ENCODE measurements around the gene HYOU1.
"Not testable (repeated sequence)": the region's sequence is repeated elsewhere in the genome, so short reads cannot be mapped to it uniquely, and the experiment has no call there.

Gene HYOU1, protein sequence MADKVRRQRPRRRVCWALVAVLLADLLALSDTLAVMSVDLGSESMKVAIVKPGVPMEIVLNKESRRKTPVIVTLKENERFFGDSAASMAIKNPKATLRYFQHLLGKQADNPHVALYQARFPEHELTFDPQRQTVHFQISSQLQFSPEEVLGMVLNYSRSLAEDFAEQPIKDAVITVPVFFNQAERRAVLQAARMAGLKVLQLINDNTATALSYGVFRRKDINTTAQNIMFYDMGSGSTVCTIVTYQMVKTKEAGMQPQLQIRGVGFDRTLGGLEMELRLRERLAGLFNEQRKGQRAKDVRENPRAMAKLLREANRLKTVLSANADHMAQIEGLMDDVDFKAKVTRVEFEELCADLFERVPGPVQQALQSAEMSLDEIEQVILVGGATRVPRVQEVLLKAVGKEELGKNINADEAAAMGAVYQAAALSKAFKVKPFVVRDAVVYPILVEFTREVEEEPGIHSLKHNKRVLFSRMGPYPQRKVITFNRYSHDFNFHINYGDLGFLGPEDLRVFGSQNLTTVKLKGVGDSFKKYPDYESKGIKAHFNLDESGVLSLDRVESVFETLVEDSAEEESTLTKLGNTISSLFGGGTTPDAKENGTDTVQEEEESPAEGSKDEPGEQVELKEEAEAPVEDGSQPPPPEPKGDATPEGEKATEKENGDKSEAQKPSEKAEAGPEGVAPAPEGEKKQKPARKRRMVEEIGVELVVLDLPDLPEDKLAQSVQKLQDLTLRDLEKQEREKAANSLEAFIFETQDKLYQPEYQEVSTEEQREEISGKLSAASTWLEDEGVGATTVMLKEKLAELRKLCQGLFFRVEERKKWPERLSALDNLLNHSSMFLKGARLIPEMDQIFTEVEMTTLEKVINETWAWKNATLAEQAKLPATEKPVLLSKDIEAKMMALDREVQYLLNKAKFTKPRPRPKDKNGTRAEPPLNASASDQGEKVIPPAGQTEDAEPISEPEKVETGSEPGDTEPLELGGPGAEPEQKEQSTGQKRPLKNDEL

DNA sequence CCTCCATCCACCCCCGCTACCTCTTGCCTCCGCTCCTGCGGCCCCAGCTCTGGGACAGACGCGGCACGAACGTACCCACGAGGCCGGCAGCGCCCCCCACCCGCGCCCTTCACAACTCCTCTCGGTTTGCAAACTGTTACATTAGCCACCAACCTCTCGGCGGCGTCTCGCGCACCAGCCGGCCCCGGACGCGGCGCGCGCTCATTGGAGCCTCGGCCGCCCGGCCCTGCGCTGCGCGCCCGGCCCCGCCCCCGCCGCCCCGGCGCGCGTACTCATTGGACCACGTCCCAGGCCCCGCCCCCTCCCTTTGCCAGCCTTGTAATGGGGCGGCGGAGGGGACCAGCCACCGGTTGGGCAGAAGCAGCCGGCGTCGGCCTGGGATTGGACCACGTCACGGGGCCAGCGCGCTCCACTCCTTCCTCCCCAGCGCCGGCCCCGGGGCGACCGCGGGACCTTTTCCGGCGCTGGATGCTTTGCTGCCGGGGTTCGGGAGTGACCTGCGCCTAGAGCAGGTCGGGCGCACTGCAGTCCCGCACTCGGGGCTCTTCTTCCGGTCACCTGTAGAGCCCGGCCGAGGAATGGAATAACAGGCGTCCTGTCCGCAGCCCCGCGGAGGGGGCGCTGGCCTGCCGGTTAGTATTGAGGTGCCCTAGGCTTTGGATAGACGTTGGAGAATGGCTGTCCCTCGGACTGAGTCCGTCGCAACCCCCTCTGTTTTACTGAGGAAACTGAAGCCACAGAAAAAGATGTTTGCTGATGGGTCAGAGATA, at the start of gene HYOU1:
Gene HYOU1, minus strand, starts transcription at position 206 of the 770 bp plus-strand sequence. CDS start 1,045 bp downstream, outside the sequence.
- DNase-seq: peak; percentile 99

DNA sequence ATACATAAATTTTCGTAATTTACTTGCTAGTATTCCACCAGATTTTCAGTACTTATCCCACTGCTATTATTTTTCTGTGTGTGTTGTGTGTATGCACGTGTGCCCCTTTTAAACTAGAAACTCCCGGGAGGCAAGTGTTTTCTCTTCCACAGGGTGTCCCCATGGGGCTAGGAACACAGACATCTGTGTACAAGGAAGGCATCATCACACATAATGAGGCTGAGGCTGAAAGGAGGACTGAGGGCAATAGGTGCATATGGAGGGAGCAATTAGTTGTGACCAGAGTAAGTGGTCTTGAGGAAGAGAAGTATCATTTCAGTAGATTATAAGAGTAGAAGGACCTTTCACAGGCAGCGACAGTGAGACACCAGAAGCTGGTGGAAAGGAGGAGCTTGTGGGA, 46.8 kb upstream of the HYOU1 start:
- no peak for DNase-seq

DNA sequence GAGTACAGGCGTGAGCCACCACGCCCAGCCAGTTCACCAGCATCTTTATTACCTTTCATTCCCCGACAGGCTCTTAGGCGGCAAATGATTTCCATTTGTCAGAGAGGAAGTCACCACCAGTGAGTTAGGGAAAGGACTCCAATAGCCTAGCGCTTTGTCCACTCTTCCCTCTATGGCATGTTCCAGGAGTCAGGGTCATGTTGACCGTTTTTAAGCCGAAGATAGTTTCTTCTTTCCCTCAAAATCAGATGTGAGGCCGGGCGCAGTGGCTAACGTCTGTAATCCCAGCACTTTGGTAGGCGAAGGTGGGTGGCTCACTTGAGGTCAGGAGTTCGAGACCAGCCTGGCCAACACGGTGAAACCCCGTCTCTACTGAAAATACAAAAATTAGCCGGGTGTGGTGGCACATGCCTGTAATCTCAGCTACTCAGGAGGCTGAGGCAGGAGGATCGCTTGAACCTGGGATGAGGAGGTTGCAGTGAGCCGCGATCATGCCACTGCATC, 46.2 kb upstream of the HYOU1 start:
- DNase-seq: not testable (repeated sequence)

DNA sequence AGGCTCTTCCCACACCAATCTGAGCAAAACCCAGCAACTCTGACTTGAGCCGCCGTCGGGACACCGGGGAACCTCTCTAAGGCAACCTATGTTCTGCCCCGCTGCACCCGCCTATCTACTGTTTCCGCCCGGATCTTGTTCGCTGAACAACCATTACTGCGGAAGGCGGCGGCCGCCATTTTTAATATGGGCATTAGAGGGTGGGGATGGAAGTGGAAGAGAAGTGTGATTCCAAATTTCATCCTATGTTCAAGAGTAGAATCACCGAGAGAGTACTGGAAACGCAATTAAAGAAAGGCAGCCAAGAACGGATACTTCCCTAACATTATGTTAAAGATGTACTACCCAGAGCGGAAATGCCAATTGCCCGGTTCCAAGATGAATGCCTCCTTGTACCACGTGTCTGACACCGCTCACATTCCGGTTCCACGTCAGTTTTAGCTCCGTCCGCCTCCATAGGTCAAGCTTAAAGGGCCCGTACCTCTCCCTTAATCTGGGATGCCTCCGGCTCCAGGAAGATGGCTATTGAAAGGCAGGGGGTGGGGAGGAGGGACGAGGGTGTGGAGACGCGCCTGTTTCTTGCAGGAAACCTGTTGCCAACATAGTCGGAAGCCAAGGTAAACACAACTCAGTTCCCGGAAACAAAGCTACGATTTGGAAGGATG, 44.9 kb upstream of the HYOU1 start, which contains the start of gene DPAGT1:
Gene DPAGT1, minus strand, starts transcription at position 95 of the 665 bp plus-strand sequence. CDS start 198 bp downstream, outside the sequence.
- peak; percentile 90 for DNase-seq

DNA sequence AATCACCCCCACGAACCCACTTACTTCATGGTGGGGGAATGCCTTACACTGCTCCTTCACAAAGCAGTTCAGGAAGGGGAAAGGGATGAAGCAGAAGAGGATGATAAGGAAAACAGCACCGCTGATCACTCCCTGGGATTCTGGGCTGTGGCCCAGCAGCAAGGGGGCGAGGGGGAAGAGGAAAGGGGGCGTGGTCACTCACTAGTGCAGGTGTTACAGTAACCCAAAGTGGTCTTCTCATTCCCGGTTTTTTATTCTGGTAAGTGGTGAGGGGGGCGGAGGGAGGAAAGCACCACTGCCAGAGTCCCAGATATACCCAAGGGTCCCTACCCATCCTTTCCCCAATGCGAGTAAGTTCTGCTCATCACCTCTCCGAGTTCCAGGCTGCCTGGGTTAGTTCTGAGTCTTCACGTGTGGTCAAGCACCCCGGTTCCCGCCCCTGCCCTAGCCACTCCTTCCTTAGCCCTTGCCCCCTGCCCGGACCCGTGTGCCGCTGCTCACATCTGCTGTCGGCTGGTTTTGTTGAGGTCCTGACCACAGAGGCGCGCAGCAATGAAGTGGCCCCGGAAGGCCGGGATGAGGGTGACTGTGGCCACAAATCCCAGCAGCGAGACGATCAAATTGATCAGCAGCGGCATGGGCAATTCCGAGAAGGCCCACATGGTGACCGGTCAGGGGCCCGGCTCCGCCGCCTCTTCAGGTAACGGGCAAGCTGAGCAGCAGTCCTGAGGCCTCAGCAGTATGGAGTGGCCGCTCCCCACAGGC, 44.2 kb upstream of the HYOU1 start:
- peak; percentile 25 for DNase-seq

DNA sequence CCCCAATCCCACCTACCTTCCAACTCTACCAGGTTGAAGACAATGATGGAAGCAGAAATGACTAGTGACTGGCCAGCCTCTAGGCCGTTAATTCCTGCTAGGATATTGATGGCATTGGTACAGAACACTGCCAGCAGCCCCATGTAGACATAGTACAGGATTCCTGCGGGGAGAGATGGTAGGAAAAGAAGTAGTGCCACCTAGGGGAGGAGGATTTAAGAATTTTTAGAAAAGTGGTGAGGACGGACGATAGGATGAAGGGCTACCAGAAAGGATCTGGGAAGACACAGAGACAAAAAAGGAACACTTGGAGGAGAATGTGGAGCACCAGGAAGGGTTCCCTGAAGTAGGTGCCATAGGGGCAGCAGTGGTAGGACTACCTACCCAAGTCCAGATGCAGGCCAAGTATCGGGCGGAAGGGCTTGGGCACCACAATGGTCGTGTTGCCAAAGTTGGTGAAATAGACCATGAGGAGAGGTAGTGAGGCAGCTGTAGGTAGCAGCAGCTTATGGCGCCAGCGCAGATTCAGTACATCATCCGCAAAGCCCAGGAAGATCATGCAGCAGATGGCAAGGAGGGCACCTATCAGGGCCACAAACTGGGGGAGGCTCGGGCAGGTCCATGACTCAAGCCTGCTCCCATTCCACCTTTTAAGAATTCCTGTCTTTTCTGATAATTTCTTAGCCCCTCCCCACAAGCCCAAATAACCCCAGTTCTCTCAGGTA, 43.4 kb upstream of the HYOU1 start:
- no peak for DNase-seq

DNA sequence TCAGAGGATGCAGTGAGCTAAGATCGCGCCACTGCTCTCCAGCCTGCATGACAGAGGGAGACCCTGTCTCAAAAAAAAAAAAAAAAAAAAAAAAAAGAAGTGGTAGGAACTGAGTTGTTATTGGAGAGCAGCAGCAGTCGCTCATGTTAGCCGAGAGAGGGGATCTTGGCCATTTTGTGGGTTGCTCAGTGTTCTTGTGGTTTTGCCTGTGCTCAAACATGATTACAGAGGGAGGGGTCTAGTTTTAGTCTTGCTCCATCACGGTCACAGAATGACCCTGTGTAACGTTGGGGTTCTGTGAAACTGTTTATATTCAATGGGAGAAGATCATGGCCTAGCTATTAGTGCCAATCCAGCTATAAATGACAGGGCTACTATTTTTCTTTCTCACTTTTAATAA, 42.7 kb upstream of the HYOU1 start:
- DNase-seq: no peak

DNA sequence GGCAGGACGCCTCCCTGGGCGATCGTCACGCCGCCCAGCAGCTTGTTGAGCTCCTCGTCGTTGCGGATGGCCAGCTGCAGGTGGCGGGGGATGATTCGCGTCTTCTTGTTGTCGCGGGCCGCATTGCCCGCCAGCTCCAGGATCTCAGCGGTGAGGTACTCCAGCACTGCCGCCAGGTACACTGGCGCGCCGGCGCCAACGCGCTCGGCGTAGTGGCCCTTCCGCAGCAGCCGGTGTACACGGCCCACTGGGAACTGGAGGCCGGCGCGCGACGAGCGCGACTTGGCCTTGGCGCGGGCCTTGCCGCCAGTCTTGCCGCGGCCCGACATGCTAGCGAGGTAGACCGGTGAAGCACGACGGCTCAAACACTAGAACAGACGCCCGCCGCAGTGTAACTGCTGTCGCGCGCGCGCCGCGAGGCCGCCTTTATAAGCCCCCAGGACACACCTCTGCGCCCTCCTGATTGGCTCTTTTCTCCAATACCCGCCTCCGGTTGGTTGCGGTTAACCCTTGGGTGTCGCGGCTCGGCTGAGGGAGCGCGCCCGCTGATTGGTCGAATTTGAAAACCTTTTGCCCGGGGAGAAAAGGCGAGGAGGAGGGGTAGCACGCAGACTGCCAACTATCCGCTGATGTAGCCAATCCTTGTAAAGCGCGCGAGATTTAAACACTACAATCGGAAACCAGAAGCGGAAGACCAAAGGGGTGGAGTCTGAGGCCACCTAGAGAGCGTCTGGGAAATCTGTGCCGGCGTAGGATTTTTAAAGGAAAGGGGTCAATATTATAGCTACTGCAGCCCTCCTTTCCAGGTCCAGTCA, 38.3 kb upstream of the HYOU1 start:
- peak; percentile 100 for DNase-seq

DNA sequence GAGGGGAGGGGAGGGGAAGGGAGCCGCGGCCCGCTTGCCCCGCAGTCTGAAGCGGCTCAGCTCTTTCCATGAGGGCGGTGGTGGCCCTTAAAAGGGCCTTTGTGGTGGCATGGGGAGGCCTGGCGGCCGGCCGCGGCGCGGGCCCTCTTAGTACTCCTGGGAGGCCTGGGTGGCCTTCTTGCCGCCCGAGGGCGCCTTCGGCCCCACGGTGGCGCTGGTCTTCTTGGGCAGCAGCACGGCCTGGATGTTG, 37.7 kb upstream of the HYOU1 start:
- no peak for DNase-seq

DNA sequence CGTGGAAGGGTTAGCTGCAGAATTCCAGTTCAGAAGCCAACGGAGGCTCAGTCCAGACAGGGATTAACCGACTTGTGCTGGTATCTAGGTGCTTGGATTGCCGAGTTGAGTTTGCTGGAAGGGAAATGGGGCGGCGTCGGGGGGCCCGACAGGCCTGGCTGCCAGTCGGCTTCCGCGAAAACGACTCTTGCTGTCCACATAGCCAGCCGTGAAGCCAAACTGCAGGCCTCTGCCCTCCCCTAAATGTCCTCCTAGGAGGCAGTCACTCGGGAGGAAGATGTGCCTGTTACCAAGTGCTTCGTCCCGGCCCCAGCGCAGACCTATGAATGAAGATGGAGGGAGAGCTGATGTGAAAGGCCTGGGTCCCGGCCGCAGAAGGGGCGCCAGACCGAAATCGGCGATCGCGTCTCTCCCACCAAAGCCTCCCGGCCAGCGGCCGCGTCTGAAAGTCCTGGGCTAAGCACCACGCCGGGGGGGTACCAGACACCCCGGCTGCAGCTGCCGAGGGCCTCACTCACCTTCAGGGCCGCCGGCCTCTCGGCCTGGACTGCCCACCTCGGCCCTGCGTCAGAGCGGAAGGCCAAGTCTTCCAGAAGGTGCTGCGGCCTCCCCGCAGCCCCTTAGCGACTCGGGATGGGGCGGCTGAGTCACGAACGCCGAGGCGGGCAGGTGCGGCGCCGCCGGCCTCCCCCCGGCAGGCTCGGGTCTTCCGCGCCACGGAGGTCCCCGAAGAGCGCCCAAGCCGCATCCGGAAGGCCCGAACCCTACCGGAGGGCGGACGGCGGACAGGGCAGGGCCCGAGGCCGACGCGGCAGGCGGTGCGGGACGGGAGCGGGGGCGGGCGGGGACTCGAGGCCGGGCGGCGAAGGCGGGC, 37.2 kb upstream of the HYOU1 start:
- peak; percentile 55 for DNase-seq

DNA sequence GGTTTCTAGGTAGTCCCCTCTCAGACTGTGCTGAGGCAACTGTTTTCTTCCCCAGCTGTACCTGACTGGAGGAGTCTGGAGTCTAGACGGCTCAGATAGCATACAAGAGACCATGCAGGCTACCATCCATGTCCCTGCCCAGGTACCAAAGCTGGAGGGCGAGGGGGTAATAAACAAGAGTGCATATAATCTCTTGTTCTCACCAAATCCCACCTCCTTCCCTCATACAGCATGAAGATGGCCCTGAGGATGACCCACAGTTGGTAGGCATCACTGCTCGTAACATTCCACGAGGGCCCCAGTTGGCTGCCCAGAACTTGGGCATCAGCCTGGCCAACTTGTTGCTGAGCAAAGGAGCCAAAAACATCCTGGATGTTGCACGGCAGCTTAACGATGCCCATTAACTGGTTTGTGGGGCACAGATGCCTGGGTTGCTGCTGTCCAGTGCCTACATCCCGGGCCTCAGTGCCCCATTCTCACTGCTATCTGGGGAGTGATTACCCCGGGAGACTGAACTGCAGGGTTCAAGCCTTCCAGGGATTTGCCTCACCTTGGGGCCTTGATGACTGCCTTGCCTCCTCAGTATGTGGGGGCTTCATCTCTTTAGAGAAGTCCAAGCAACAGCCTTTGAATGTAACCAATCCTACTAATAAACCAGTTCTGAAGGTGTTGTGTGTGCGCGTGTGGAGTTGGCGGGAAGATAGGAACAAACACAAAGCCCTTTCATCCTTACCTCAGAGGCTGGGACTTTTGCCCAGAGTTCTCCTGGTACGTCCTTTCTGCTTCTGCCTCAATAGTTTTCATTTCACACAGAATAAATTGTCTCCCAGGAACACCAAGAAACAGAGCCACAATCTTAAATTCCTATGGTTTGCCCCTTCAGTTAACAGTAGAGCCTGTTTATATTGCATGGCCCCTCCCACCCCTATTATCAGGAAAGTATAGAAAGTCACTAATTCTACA, 36.2 kb upstream of the HYOU1 start:
- no peak for DNase-seq

DNA sequence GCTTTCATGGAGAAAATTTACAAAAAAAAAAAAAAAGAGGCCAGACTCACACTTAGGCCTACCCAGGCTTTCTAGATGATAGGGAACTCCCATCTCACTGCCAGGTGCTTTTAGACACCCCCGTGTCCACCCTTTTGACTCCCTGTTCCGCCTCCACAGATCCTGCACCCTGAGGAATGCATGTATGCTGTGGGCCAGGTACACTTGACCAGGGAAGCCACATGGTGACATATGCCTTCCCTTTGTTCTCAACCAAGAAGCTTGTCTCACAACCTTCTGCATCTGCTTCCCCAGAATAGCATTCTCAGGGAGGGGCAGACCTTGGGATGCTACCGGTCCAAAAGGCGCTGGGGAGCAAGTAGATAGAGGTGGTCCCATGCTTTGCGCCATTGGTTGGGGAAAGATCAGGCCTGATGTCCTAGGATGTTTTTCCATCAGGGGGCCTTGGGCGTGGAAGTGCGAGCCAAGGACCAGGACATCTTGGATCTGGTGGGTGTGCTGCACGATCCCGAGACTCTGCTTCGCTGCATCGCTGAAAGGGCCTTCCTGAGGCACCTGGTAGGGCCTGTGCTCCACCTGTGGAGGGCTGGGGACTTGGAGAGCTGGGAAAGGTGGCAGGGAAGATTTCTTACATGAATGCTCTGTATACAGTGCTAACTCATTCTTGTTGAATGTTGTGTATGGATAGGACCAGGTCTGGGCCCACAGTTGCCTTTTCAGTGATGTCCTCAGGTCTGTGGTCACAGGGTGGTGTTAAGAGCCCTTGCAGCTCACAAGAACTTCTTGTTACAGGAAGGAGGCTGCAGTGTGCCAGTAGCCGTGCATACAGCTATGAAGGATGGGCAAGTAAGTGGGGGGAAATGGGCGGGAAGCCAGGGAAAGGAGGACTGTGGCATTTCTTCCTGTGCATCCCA, 35.2 kb upstream of the HYOU1 start:
- DNase-seq: no peak

DNA sequence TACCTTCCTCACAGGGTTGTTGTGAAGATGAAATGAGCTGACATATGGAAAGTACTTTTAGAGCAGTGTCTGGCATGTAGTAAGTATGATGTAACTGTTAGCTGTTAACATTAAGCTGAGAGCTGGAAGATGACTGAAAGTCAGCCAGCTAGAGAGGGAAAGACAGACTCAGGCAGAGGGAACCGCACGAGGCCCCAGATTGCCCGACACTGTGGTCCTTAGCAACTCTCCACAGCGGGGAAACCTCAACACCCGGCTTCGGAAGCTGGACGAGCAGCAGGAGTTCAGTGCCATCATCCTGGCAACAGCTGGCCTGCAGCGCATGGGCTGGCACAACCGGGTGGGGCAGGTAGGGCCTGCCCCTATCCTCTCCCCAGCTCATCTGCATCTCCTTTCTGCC, 34.2 kb upstream of the HYOU1 start:
- no peak for DNase-seq

DNA sequence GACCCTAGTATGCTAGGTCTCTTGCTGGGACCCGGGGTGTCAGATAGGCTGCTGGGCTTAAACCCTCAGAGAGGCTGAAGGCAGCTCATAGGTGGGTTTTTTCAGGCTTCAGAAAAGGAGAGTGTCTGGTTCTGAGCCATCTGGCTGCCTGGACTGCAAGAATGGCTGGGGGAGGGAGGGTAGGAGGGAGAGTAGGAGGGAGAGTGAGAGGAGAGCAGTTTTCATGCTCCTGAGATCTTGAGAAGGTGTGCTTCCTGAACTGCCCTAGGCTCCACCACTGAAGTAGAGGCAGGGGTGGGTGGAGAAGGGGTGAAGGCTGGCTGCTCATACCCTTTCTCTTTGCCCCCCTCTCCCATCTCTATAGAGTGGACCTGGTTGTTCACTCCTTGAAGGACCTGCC, 32.3 kb upstream of the HYOU1 start:
- DNase-seq: no peak

DNA sequence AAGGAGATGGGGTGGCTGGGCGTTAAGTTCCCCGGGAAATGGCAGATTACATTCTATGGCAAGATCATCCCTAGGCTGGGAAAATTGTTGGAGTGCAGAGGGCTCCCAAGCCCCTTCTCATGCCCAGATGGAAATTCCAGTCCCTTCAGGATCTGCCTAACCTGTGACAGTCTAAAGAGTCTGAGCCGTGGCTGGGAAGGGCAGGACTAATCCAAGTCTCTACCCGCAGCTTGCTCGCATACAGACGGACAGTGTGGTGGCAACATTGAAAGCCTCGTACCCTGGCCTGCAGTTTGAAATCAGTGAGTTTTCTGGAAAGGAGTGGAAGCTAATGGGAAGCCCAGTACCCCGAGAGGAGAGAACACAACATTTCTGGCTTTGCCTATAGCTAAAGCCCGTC, 31.4 kb upstream of the HYOU1 start:
- DNase-seq: no peak

DNA sequence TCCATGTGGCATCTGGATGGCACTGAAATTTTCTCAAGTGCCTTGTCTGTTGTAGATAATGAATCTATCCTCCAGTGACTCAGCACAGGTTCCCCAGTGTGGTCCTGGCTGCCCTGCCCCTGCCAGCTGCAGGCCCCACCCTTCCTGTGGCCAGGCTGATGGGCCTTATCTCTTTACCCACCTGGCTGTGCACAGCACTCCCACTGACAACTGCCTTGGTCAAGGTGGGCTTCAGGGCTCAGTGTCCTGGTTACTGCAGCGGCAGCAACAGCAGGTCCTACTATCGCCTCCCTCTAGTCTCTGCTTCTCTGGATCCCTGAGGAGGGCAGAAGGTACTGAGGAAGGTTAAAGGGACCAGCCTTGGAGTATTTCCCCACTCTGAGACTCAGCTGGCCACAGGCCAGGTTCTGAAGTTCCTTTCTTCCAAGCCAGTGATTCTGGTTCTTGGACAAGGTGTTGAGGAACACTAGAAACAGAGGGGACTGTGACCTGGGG, 30.8 kb upstream of the HYOU1 start:
- DNase-seq: no peak
